KMS-11 (cell line): Measurements from ENCODE around the gene SMIM5.

Source experiments
- H2AFZ ChIP-seq: fragments of 200-600 bp; sonication (generic); 2 replicates; pipeline ENCODE4 v1.6.1; 2016; ENCODE audit warnings: antibody characterized with exemption, mixed run types, low read depth
- H3K27ac ChIP-seq: fragments of 200-600 bp; sonication (generic); 2 replicates; pipeline ENCODE4 v1.6.1; 2016; ENCODE audit warnings: mild to moderate bottlenecking, mixed run types
- H3K27me3 ChIP-seq: fragments of 200-600 bp; sonication (generic); 2 replicates; pipeline ENCODE4 v1.6.1; 2017; ENCODE audit warnings: mild to moderate bottlenecking, low read depth, mixed run types, moderate library complexity; ENCODE audit not compliant: insufficient read depth
- H3K36me3 ChIP-seq: fragments of 200-600 bp; sonication (generic); 2 replicates; pipeline ENCODE4 v1.6.1; 2017; ENCODE audit warnings: mild to moderate bottlenecking, mixed run types; ENCODE audit not compliant: insufficient read depth
- H3K4me1 ChIP-seq: fragments of 200-600 bp; sonication (generic); 2 replicates; pipeline ENCODE4 v1.6.1; 2016; ENCODE audit warnings: mild to moderate bottlenecking, low read depth, mixed run types; ENCODE audit not compliant: poor library complexity, severe bottlenecking
- H3K4me2 ChIP-seq: fragments of 200-600 bp; sonication (generic); 2 replicates; pipeline ENCODE4 v1.7.0; 2016; ENCODE audit warnings: mild to moderate bottlenecking, mixed run types
- H3K4me3 ChIP-seq: fragments of 200-600 bp; sonication (generic); IDR thresholded peaks from 2 replicates; pipeline ENCODE4 v1.6.1; 2017; ENCODE audit warnings: low read depth, low read length, mixed read lengths; ENCODE audit not compliant: insufficient read depth
- H3K79me2 ChIP-seq: fragments of 200-600 bp; sonication (generic); 2 replicates; pipeline ENCODE4 v1.6.1; 2016; ENCODE audit warnings: low read depth, mixed run types; ENCODE audit not compliant: insufficient read depth
- H3K9ac ChIP-seq: fragments of 200-600 bp; sonication (generic); 2 replicates; pipeline ENCODE4 v1.6.1; 2016; ENCODE audit warnings: mild to moderate bottlenecking, mixed run types
- H4K20me1 ChIP-seq: fragments of 200-600 bp; sonication (generic); 2 replicates; pipeline ENCODE4 v1.6.1; 2016; ENCODE audit warnings: mild to moderate bottlenecking, mixed run types; ENCODE audit not compliant: insufficient read depth
- CTCF ChIP-seq: fragments of 200-600 bp; sonication (generic); conservative IDR thresholded peaks from 2 replicates; pipeline ENCODE4 v1.6.1; 2017; ENCODE audit warnings: low read depth, mild to moderate bottlenecking, antibody characterized with exemption, low read length, moderate library complexity, mixed read lengths

SMIM5 gene

GRCh38 chr17:75652934-75653549 is 19.8 kb downstream of the SMIM5 start:
- H3K27ac ChIP-seq: no peak overlapping the region
- no peaks in the 10 kb centered on the region for H3K27me3 ChIP-seq
- H4K20me1 ChIP-seq: no peaks in the 10 kb centered on the region
- H3K36me3 ChIP-seq: no peaks in the 10 kb centered on the region
- H3K9ac ChIP-seq: no peak overlapping the region
- H3K4me1 ChIP-seq: no peaks in the 10 kb centered on the region
- TF ChIP-seq CTCF: peak; percentile 85
- H2AFZ ChIP-seq: no peak overlapping the region
- no peak overlapping the region for H3K4me3 ChIP-seq
- no peaks in the 10 kb centered on the region for H3K79me2 ChIP-seq
- H3K4me2 ChIP-seq: no peak overlapping the region

GRCh38 chr17:75654176-75654575 is 20.9 kb downstream of the SMIM5 start:
- Histone ChIP-seq H2AFZ (no peak overlapping the region), H3K36me3 (no peaks in the 10 kb centered on the region), H3K4me2 (no peak overlapping the region), H3K79me2 (no peaks in the 10 kb centered on the region), H3K9ac (no peak overlapping the region), H3K4me1 (no peaks in the 10 kb centered on the region), H3K27me3 (no peaks in the 10 kb centered on the region), H4K20me1 (no peaks in the 10 kb centered on the region), H3K27ac (no peak overlapping the region), H3K4me3 (no peak overlapping the region)
- no peak for TF ChIP-seq CTCF

- no peaks in the 10 kb centered on the region for H4K20me1 ChIP-seq
Observed at GRCh38 chr17:75658237-75658636, 25.0 kb downstream of the SMIM5 start.

GRCh38 chr17:75661531-75661930 is 28.3 kb downstream of the SMIM5 start:
- Histone ChIP-seq H3K27me3 (no peaks in the 10 kb centered on the region), H3K9ac (no peak overlapping the region), H3K4me3 (no peak overlapping the region), H4K20me1 (no peaks in the 10 kb centered on the region), H3K4me2 (no peak overlapping the region), H3K36me3 (no peaks in the 10 kb centered on the region), H3K27ac (no peak overlapping the region), H3K4me1 (peaks cover 19% of the 10 kb centered on the region), H2AFZ (no peak overlapping the region), H3K79me2 (no peaks in the 10 kb centered on the region)
- no peak for TF ChIP-seq CTCF

More at GRCh38 chr17:75658237-75658636, 25.0 kb downstream of the SMIM5 start:
- Histone ChIP-seq H3K36me3 (no peaks in the 10 kb centered on the region), H2AFZ (no peak overlapping the region), H3K27me3 (no peaks in the 10 kb centered on the region), H3K4me3 (no peak overlapping the region), H3K4me1 (no peaks in the 10 kb centered on the region), H3K27ac (no peak overlapping the region), H3K4me2 (no peak overlapping the region), H3K79me2 (no peaks in the 10 kb centered on the region), H3K9ac (no peak overlapping the region)
- no peak for TF ChIP-seq CTCF
